Lower leg skin (tissue), 4 donors: ENCODE data around the gene ZSWIM7. TPM values are rescaled to one million over a fixed set of nuclear protein-coding genes. Genes with fewer than 3 reads are reported as not detected.

ENCODE experiments used
- DNase-seq, 2 donors: peaks; one replicate each; pipeline ENCODE4 v3.0.0-alpha.2; 2019; ENCODE audit warnings: low spot score in 2 of 2
- H3K4me3 ChIP-seq: fragments of 200-600 bp; sonication (generic); 2 replicates; pipeline ENCODE4 v1.5.1; 2017; ENCODE audit warnings: mild to moderate bottlenecking, low read depth; ENCODE audit not compliant: poor library complexity, severe bottlenecking
- POLR2A ChIP-seq, 2 donors: fragments of 450-650 bp; IDR thresholded peaks; one replicate each; pipeline ENCODE4 v1.6.1; 2016 to 2017; ENCODE audit warnings: antibody characterized with exemption in 2 of 2, mild to moderate bottlenecking in 1 of 2, moderate library complexity in 1 of 2
- WGBS, 2 donors: methylation state at CpG; one replicate each; pipeline ENCODE4 v1.1.5; 2018; 5-methylcytosine and 5-hydroxymethylcytosine counted together
- intact Hi-C: fragments of 100-400 bp; cut with DNase I; formaldehyde crosslinking; loops from one replicate; pipeline ENCODE4 v1.15.0; 2023; ENCODE audit warnings: low total_unique reads
- total RNA-seq, 4 donors: library from RNA; depleted of rRNA; stranded (reverse); fragments of >200 nt; gene quantifications; one replicate each; pipeline ENCODE4 v1.1.0, GENCODE V29; 2016
- TF ChIP-seq, protein P1 (sequence below), 3 donors: fragments of 450-650 bp; IDR thresholded peaks; one replicate each; pipeline ENCODE4 v1.5.1; 2016; ENCODE audit warnings: antibody characterized with exemption in 3 of 3, mild to moderate bottlenecking in 3 of 3, moderate library complexity in 2 of 3

The ZSWIM7 gene
- total RNA-seq, 4 donors from 2014 or later: 11.1 to 16.5 (median 13.1) TPM

DNA sequence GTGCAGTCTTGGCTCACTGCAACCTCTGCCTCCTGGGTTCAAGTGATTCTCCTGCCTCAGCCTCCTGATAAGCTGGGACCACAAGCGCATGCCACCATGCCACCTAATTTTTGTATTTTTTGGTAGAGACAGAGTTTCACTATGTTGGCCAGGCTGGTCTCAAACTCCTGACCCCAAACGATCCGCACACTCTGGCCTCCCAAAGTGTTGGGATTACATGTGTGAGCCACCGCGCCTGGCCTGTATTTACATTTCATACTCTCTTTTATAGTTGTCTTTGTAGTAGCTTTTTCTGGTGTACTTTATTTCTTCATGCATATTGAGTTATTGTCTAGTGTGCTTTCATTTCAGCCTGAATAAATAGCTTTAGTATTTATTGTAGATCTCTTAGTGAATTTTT, 64.6 kb downstream of the ZSWIM7 start:
- intact Hi-C loops: no loop called here
- no peak for DNase-seq
- WGBS, 2 donors: 93 to 98% methylated on average over 5 of the region's 5 CpGs
- TF ChIP-seq POLR2A (IDR thresholded peaks at IDR 0.05): no peak
- H3K4me3 ChIP-seq: no peak overlapping the region

DNA sequence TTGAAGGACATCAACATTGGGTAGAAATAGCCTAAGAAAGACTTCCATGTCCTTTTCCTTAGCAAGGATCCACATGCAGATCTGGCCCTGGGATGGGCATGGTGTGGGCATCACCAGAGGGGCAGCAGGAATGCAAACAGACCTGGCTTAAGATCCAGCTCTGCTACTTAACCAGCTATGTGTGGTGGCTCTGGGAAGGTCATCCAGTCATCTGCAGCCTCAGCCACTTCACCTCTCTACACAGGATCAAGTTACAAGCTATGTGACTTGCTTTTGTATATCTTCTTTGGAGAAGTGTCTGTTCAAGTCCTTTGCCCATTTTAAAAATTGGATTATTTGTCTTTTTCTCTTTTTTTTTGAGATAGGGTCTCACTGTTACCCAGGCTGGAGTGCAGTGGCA, 68.1 kb downstream of the ZSWIM7 start:
- no peak for DNase-seq
- TF ChIP-seq, protein P1, sequence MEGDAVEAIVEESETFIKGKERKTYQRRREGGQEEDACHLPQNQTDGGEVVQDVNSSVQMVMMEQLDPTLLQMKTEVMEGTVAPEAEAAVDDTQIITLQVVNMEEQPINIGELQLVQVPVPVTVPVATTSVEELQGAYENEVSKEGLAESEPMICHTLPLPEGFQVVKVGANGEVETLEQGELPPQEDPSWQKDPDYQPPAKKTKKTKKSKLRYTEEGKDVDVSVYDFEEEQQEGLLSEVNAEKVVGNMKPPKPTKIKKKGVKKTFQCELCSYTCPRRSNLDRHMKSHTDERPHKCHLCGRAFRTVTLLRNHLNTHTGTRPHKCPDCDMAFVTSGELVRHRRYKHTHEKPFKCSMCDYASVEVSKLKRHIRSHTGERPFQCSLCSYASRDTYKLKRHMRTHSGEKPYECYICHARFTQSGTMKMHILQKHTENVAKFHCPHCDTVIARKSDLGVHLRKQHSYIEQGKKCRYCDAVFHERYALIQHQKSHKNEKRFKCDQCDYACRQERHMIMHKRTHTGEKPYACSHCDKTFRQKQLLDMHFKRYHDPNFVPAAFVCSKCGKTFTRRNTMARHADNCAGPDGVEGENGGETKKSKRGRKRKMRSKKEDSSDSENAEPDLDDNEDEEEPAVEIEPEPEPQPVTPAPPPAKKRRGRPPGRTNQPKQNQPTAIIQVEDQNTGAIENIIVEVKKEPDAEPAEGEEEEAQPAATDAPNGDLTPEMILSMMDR (IDR thresholded peaks at IDR 0.05): no peak
- no peak for TF ChIP-seq POLR2A (IDR thresholded peaks at IDR 0.05)
- no peak overlapping the region for H3K4me3 ChIP-seq
- intact Hi-C loops: no loop called here

- TF ChIP-seq POLR2A (IDR thresholded peaks at IDR 0.05): no peak
- TF ChIP-seq, protein P1 (IDR thresholded peaks at IDR 0.05): no peak
- WGBS, 2 donors: 53 to 54% methylated on average over 6 of the region's 6 CpGs
- intact Hi-C loops: no loop called here
- H3K4me3 ChIP-seq: no peak overlapping the region
- peak in 1 of 2 donors; percentile 49 for DNase-seq
Measured at GRCh38 chr17:15930426-15930825, 69.1 kb downstream of the ZSWIM7 start.

GRCh38 chr17:15929941-15930340, 69.6 kb downstream of the ZSWIM7 start:
- peak in 1 of 2 donors; percentile 9 for DNase-seq
- no peak overlapping the region for H3K4me3 ChIP-seq
- intact Hi-C loops: no loop called here
- 70 to 73% methylated on average over 4 of the region's 4 CpGs for WGBS, 2 donors
- TF ChIP-seq, protein P1 (IDR thresholded peaks at IDR 0.05): no peak
- TF ChIP-seq POLR2A (IDR thresholded peaks at IDR 0.05): no peak

DNA sequence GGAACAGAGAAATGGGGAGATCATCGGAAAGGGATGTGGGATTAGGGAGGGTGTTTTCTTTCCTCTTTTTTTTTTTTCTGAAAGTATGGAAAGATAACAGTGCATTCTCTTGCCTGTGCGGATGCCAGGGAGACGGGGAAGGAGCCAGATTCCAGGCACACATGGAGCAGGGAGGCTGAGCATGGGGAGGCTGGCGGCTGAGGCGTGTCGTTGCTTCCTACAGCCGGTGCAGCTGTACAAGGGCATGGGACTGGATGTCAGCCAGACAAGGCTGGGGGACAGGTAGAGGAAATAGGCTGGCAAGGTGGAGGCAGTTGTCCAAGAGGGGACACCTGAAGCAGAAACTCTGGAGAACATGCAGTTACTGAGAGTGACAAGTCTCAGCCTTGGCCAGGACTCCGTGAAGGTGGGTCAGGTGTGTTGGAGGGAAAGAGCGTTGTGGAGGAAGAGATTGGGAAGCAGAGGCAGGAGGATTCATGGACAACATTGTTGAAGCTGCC, 71.2 kb downstream of the ZSWIM7 start:
- no peak overlapping the region for H3K4me3 ChIP-seq
- peak in 1 of 2 donors; percentile 67 for DNase-seq
- intact Hi-C loops: no loop called here
- TF ChIP-seq, protein P1 (IDR thresholded peaks at IDR 0.05): no peak
- no peak for TF ChIP-seq POLR2A (IDR thresholded peaks at IDR 0.05)
- 55 to 61% methylated on average over 9 of the region's 9 CpGs for WGBS, 2 donors

Other genes starting within 250 kb of the ZSWIM7 start
- 10 to 100 TPM; 21.2 to 37.0 (median 29.8) TPM for gene ADORA2B, start 54.6 kb downstream of the ZSWIM7 start, total RNA-seq
- 10 to 100 TPM; 56.9 to 81.2 (median 63.3) TPM for gene TTC19, start 120 bp upstream of the ZSWIM7 start, total RNA-seq
- 100 to 1,000 TPM in 3 of 4 donors, 10 to 100 TPM in 1; 84.2 to 161 (median 115) TPM for gene NCOR1, start 215.8 kb upstream of the ZSWIM7 start, total RNA-seq
- 10 to 100 TPM; 25.5 to 93.4 (median 40.7) TPM for gene PIGL, start 217.5 kb upstream of the ZSWIM7 start, total RNA-seq